Urinary bladder (tissue), 4 donors: ENCODE data around the gene TYRO3. TPM values are rescaled to one million over a fixed set of nuclear protein-coding genes. Genes with fewer than 3 reads are reported as not detected.

ENCODE experiments used
- DNase-seq: peaks from one replicate; pipeline ENCODE4 v3.0.0-alpha.2; 2015; ENCODE audit errors: extremely low spot score
- H3K27ac ChIP-seq: one replicate; pipeline ENCODE4 v1.5.1; 2013; ENCODE audit warnings: low read depth, mild to moderate bottlenecking, moderate library complexity
- H3K36me3 ChIP-seq: one replicate; pipeline ENCODE4 v1.6.1; 2013; ENCODE audit warnings: mild to moderate bottlenecking, moderate library complexity; ENCODE audit not compliant: insufficient read depth
- H3K4me1 ChIP-seq: one replicate; pipeline ENCODE4 v1.6.1; 2013; ENCODE audit warnings: mild to moderate bottlenecking, moderate library complexity; ENCODE audit not compliant: insufficient read depth
- H3K4me3 ChIP-seq: one replicate; pipeline ENCODE4 v1.5.1; 2013; ENCODE audit warnings: low read depth, low read length
- WGBS: extraction: QIAGEN DNeasy Blood & Tissue Kit; methylation state at CpG from one replicate; pipeline ENCODE4 v1.1.7; 2013; 5-methylcytosine and 5-hydroxymethylcytosine counted together
- polyA plus RNA-seq: library from polyadenylated mRNA; stranded (reverse); fragments of 200-250 nt; gene quantifications from one replicate; pipeline ENCODE4 v1.2.3, GENCODE V29; 2013
- total RNA-seq: library from RNA; depleted of rRNA; stranded (reverse); fragments of >200 nt; gene quantifications from one replicate; pipeline ENCODE4 v1.2.3, GENCODE V29; 2014
- donor health status: healthy with polysubstance abuse.
- donor health status: healthy.

Gene TYRO3
- 16.8 TPM for total RNA-seq
- polyA plus RNA-seq, result 8.6 TPM

DNA sequence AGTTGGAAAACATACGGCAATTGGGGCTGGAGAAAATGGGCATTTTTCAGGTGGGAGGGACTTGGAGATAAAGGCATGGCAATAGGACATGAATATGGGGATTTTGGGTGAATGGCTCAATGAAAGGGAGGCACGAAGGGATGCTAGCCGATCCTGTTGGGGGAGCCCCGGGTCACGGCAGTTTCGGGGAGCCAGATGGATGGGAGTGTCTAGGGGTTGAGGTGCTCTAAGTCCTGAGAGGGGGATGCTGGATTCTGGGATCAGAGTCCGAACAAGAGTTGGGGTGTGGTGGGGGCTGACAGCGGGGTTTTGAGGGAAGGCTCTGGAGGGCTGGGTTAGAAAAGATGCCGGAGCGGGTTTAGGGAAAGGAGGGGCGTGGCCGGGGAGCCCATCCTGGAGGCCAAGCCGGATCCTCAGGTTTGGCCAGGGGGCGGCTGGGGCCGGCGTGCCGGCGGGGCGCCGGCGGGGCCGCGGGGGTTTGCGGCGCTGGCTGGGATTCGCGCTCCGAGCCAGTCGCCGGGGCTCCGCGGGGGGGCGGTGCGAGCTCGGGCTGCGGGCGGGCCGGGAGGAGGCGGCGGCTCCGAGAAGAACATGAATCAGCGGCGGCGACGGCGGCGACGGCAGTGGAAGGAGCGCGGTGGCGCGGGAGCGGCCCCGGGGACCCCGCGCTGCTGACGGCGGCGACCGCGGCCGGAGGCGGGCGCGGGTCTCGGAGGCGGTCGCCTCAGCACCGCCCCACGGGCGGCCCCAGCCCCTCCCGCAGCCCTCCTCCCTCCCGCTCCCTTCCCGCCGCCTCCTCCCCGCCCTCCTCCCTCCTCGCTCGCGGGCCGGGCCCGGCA, at the start of gene TYRO3:
TSS of gene TYRO3 (plus strand) at position 813 of the 839 bp plus-strand sequence. CDS start 46 bp downstream, outside the sequence.
- Histone ChIP-seq H3K4me1 (no peaks in the 10 kb centered on the region), H3K4me3 (peak within 1 kb of the TSS; percentile 66), H3K36me3 (no peaks in the 10 kb centered on the region), H3K27ac (no peak within 1 kb of the TSS)
- DNase-seq, result no peak
- under 1% methylated on average over 75 of the region's 81 CpGs for WGBS

DNA sequence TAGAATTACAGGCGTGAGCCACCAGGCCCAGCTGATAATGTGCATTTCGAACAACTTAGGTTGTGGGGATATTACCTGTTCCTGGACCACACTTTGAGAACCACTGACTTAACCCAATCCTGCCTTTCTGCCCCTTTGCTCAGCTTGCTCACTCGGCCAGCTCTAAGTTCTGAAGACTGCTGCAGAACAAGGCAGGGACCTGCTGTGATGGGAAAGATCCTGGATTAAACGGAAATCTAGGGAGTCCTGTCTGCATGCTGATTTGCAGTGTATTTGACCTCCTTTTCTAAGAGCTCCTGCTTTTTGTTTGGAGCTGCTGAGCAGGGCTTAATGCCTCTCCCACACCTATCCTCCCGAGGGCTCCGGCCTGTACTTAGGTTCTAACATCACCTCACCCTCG, 48.3 kb upstream of the TYRO3 start:
- Histone ChIP-seq H3K4me3 (no peak overlapping the region), H3K4me1 (no peaks in the 10 kb centered on the region), H3K27ac (no peak overlapping the region), H3K36me3 (no peaks in the 10 kb centered on the region)
- DNase-seq, result no peak
- WGBS, result 88% methylated on average over 7 of the region's 7 CpGs

DNA sequence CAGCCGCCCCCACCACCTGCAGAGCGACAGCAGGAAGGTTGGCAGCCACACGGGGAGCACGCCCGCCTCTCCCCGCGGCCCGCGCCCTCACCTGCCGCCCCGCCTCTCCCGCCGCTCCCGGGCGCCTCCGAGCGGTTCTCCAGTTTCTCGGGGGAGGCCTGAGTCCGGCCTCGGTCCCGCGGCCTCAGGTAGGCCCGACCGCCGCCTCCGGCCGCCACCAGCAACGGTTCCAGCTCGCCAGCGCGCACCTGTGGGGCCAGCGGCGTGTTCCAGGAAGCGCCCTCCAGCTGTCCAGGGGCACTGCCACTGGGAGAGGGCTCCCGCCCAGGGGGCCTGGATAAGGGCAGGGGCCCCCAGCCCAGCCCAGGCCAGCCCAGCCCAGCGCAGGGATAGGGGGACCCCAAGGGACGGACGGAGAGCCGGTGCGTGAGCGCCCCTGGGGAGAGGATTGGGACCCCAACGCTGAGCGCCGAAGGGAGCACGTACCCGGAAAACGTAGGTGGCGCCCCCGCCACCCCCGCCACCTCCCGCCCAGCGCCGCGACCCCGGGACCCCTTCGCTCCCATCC, 47.6 kb upstream of the TYRO3 start:
- H3K4me1 ChIP-seq, result no peaks in the 10 kb centered on the region
- H3K36me3 ChIP-seq, result no peaks in the 10 kb centered on the region
- DNase-seq, result no peak
- WGBS, result 15% methylated on average over 56 of the region's 56 CpGs
- no peak overlapping the region for H3K27ac ChIP-seq
- peak overlapping the region; percentile 1 for H3K4me3 ChIP-seq

DNA sequence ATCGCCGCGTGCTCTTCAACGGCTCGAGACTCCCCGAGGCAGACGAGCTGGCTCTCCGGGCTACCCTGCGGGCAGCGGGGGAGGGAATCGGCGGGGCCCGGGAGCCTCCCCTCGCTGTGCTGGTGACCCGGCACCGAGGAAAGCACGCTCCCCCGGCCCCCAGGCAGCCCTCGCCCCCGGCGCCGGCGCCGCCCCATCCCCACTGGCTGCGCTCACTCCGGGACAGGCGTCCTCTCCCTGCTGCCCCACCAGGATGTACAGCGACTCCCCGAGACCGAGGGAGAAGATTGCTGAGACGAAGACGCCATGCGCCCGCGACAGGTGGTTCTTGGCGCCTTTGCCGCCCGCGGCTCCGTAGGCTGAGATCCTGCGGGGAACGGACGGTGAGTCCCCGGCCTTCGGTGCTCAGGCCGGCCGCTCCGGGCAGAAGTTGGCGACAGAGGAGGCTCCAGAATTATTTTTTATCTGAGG, 47.1 kb upstream of the TYRO3 start:
- Histone ChIP-seq H3K4me1 (no peaks in the 10 kb centered on the region), H3K36me3 (no peaks in the 10 kb centered on the region), H3K4me3 (peak overlapping the region; percentile 1), H3K27ac (no peak overlapping the region)
- no peak for DNase-seq
- 2% methylated on average over 49 of the region's 49 CpGs for WGBS

DNA sequence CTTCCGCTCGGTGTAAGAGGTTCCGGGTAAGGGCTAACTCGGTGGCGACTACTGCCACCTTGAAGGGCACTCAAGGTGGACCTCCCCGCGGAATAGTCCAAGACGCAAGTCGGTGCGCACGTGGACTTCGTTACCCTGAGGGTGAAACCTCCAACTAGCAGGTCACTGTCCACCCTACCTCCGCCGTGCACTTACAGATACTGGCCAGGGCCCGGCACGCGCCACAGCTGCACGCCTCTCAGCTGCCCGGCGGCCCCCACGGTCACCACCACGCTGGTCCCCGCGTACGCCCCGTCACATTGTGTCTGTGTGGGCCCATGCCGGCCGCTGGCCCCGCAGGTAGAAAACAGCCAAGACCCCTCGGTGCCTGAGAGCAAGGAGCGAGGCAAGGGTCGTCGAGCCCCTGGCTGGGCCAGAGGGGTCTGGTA, 46.5 kb upstream of the TYRO3 start:
- H3K36me3 ChIP-seq, result no peaks in the 10 kb centered on the region
- 5% methylated on average over 33 of the region's 33 CpGs for WGBS
- DNase-seq, result no peak
- no peak overlapping the region for H3K27ac ChIP-seq
- H3K4me3 ChIP-seq, result peak overlapping the region; percentile 25
- H3K4me1 ChIP-seq, result no peaks in the 10 kb centered on the region

DNA sequence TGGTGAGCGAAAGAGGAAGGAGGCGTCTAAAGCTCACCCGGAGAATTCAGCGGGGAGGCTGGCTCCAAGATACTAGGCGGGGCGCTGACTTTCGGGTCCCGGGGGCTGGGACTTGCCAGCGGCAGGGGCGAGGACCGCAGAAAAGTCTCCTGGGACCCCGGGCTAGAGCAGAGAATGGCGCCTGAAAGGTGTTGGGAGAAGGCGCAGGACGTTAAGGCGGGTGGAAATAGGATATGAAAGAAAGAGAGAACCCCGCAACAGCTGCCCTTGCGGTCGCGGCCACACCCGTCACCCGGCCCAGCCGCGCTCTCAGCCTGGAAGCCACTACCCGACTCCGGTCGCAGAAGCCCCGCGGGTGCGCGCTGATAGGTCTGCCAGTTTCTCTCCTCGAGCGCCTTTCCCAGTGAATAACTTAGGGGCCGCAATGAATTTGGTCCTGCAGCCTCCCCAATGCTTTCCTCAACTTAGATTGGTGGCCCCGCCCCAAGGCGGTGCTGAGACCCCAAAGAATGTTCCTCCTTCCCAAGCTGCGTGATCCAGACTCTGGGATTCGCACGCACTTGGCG, 46.0 kb upstream of the TYRO3 start:
- WGBS, result 1% methylated on average over 40 of the region's 40 CpGs
- Histone ChIP-seq H3K4me1 (no peaks in the 10 kb centered on the region), H3K4me3 (peak overlapping the region; percentile 25), H3K36me3 (no peaks in the 10 kb centered on the region), H3K27ac (no peak overlapping the region)
- DNase-seq, result no peak

DNA sequence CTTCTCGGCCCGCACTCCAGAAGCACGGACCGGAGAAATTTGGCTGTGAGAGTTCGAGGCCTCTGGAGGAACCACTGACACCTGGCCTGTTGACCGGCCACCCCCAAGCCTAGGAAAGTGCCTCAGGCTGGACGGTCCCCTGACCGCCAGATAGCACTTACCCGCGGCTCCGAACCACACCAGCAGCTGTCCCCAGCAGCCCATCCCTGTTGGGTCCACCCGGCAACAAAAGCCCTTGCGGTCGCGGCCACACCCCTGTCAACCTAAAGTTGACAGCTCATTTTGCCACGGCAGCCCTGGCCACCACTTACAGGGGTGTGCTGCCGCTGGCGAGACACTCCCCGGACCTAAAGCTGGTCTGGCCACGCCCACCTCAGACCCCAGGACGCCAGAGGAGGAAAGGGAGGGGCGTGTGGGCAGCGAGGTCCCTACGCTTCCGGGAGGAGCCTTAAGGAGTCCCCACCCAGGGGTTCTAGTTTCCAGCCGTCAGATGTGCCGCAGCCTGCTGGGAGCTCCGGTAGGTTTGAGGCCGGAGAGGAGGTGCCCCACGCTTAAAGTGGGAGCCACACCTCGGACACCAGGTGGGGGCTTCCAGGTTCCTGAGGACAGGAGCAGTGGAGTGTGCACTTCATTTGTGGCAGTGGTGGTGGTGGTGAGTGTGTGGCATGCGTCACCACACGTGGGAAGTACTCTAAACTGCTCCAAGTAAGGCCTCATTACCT, 45.3 kb upstream of the TYRO3 start, which contains the start of gene LTK:
TSS of gene LTK (minus strand) at position 322 of the 722 bp plus-strand sequence. CDS start at position 204, 118 bp downstream.
- H3K36me3 ChIP-seq, result no peaks in the 10 kb centered on the region
- H3K4me1 ChIP-seq, result no peaks in the 10 kb centered on the region
- H3K4me3 ChIP-seq, result peak within 1 kb of the TSS; percentile 25
- no peak within 1 kb of the TSS for H3K27ac ChIP-seq
- no peak for DNase-seq
- 6% methylated on average over 33 of the region's 33 CpGs for WGBS

DNA sequence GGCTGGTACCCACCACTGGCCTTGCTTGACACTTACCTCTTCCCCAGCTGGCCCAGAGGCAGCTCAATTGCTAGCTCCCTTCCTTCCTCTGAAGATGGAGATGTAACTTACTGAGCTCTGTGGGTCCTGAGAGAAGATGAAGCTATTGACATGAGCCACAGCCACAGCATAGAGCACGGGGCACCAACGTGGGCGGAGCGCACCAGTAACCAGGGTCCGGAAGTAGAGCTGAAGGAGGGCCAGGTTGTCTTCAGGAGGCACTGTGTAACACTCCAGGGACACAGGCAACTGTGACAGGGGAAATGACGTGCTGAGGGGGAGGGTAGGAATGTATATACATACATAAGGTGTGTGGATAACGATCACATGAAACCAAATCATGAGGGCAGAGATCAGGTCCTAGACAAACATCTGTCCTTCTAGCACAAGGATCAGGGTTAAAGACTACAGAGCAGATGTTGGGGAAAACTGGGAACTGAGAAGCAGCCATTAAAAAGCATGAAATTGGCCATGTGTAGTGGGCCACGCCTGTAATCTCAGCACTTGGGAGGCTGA, 41.0 kb upstream of the TYRO3 start:
- no peaks in the 10 kb centered on the region for H3K4me1 ChIP-seq
- 95% methylated on average over 8 of the region's 8 CpGs for WGBS
- no peaks in the 10 kb centered on the region for H3K36me3 ChIP-seq
- H3K27ac ChIP-seq, result no peak overlapping the region
- H3K4me3 ChIP-seq, result no peak overlapping the region
- no peak for DNase-seq

DNA sequence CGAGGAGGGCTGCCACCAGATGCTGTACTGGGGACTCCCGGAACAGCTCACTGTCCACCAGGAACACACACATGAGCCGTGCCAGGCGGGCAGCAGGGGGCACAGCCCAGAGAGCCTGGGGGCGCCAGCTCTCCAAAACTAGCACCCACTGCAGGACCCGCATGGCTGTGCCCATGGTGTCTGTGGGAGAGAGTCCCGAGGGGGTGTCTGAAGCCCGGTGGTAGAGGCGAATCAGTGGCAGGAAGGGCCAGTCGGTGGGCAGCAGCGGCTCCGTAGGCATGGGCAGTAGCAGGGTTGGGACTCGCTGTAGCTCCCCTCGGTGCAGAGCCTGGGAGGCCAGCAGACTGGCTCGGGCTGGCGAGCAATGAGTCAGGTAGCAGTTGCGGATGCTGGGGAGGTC, 38.4 kb upstream of the TYRO3 start:
- WGBS, result 95% methylated on average over 17 of the region's 17 CpGs
- no peaks in the 10 kb centered on the region for H3K36me3 ChIP-seq
- DNase-seq, result no peak
- no peak overlapping the region for H3K27ac ChIP-seq
- H3K4me3 ChIP-seq, result no peak overlapping the region
- no peaks in the 10 kb centered on the region for H3K4me1 ChIP-seq

DNA sequence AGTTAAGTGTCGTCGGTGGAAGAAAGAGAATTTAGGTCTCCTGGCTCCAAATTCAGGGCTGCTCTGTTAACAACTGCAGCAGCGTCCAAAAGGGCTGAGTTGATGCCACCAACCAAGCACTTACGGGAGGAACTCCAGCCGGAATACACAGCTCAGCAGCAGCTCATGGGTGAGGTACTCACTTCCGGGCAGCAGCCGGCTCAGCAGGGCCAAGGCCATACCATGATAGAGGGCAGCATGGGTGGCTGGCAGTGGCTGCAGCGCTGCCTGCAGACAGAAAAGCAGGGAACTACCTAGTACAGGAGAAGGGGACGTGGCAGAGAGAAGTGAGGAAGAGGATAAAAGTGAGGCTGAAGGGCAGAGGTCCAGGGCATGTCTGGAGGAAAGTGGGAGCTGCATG, 37.4 kb upstream of the TYRO3 start:
- no peak for DNase-seq
- Histone ChIP-seq H3K4me3 (no peak overlapping the region), H3K4me1 (no peaks in the 10 kb centered on the region), H3K36me3 (no peaks in the 10 kb centered on the region), H3K27ac (no peak overlapping the region)
- WGBS, result 82% methylated on average over 9 of the region's 9 CpGs

DNA sequence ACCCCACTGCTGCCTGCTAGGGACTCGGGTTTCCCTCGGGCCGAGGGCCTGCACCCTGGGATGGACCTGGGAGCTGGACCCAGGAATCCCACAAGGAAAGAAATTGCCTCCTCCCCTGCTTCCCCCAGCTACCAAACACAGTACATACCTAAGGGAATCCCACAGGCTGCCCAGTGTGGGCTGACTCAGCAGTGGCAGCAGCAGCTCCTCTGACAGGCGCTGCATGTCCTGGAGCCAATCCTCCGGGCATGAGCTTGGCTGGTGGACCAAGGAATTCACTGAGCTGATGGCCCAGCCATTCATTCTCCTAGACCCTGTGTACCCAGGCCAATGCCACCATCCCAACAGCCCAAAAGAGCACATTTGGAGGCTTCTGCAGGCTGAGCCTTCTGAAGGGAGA, 35.9 kb upstream of the TYRO3 start:
- DNase-seq, result no peak
- 90% methylated on average over 5 of the region's 5 CpGs for WGBS
- Histone ChIP-seq H3K27ac (no peak overlapping the region), H3K36me3 (peaks cover under 1% of the 10 kb centered on the region), H3K4me1 (no peaks in the 10 kb centered on the region), H3K4me3 (no peak overlapping the region)

DNA sequence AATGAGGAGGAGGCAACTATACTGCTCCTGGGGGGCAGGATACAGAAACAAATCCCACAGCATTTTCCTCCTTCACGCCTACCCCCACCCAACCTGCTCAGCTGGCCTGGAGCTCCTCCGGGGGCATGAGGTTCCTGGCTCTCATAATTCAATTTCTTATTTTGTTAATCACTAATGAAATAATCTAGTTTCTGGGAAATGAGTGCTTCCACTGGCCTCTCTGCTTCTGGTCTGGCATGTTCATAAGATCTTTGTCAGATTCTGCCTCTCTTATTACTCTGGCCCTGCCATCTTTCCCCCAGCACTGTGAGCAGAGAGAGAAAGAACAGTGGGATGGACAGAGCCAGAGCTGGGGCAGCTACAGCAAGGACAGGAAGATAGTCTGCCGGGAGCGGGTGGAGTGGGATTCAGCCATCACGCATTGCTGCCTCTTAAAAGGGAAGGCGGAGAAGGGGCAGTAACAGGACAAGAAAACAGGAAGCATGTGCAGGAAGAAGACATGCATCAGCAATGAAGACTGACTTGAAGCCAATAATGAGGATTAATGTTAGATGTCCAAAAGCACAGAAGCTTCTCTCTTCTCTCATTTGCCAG, 28.6 kb upstream of the TYRO3 start:
- no peak overlapping the region for H3K27ac ChIP-seq
- no peaks in the 10 kb centered on the region for H3K4me1 ChIP-seq
- no peak for DNase-seq
- peaks cover 3% of the 10 kb centered on the region for H3K36me3 ChIP-seq
- no peak overlapping the region for H3K4me3 ChIP-seq
- 87% methylated on average over 6 of the region's 6 CpGs for WGBS

DNA sequence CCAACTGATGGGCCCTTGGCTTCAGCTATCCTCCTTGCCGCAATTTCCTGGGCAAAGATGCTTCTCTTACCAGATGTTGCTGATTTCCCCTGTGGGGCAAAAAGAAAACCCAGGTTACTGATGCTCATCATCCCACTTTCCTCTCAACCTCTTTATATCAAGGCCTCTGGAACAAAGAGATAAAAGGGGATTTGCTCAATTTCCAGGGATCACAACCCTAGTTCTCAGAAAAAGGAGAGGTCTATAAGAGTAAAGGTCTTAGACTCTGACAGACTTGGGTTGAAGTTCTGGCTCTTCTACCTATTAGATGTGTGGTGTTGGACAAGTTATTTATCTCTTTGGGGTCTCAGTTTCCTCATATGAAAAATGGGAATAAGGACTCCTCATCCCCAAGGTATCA, 23.5 kb upstream of the TYRO3 start:
- DNase-seq, result no peak
- no peak overlapping the region for H3K27ac ChIP-seq
- H3K4me1 ChIP-seq, result no peaks in the 10 kb centered on the region
- no peak overlapping the region for H3K4me3 ChIP-seq
- 100% methylated on average over 1 of the region's 1 CpG for WGBS
- H3K36me3 ChIP-seq, result peaks cover 2% of the 10 kb centered on the region
